Smooth muscle cell (in vitro differentiated cells): ENCODE results near the gene SCAMP5. TPM values are rescaled to one million over a fixed set of nuclear protein-coding genes. Genes with fewer than 3 reads are reported as not detected.

Experiments
- DNase-seq: peaks from one replicate; lab custom pipeline; 2025; ENCODE audit not compliant: unreplicated experiment; lab: John Stamatoyannopoulos, UW
- H2AFZ ChIP-seq: fragments of 200-600 bp; sonication (generic); 2 replicates; pipeline ENCODE4 v1.6.0; 2016; ENCODE audit warnings: antibody characterized with exemption, low read depth, mild to moderate bottlenecking
- H3F3A ChIP-seq: fragments of 200-600 bp; sonication (generic); 2 replicates; pipeline ENCODE4 v1.6.0; 2017; ENCODE audit warnings: antibody characterized with exemption, low read depth
- H3K27ac ChIP-seq: fragments of 200-600 bp; sonication (generic); 2 replicates; pipeline ENCODE4 v1.5.1; 2016; ENCODE audit warnings: low read depth, mild to moderate bottlenecking
- H3K27me3 ChIP-seq: fragments of 200-600 bp; sonication (generic); 2 replicates; pipeline ENCODE4 v1.6.1; 2016; ENCODE audit warnings: low read depth, mild to moderate bottlenecking
- H3K36me3 ChIP-seq: fragments of 200-600 bp; sonication (generic); 2 replicates; pipeline ENCODE4 v1.5.1; 2016; ENCODE audit warnings: low read depth
- H3K4me1 ChIP-seq: fragments of 200-600 bp; sonication (generic); 2 replicates; pipeline ENCODE4 v1.5.1; 2016; ENCODE audit warnings: low read depth
- H3K4me2 ChIP-seq: fragments of 200-600 bp; sonication (generic); 2 replicates; pipeline ENCODE4 v1.6.0; 2016; ENCODE audit warnings: mild to moderate bottlenecking
- H3K4me3 ChIP-seq: fragments of 200-600 bp; sonication (generic); 2 replicates; pipeline ENCODE4 v1.5.1; 2016; ENCODE audit warnings: mild to moderate bottlenecking
- H3K79me2 ChIP-seq: fragments of 200-600 bp; sonication (generic); 2 replicates; pipeline ENCODE4 v1.6.0; 2016; ENCODE audit warnings: low read depth, mild to moderate bottlenecking
- H3K9ac ChIP-seq: fragments of 200-600 bp; sonication (generic); 2 replicates; pipeline ENCODE4 v1.6.0; 2016; ENCODE audit warnings: low read depth
- H3K9me3 ChIP-seq: fragments of 200-600 bp; sonication (generic); replicated peaks from 2 replicates; pipeline ENCODE4 v1.5.1; 2016; ENCODE audit warnings: low read depth
- H4K20me1 ChIP-seq: fragments of 200-600 bp; sonication (generic); 2 replicates; pipeline ENCODE4 v1.6.0; 2016; ENCODE audit warnings: low read depth
- CTCF ChIP-seq: fragments of 200-600 bp; sonication (generic); IDR thresholded peaks from 2 replicates; pipeline ENCODE4 v1.5.1; 2017; ENCODE audit warnings: borderline replicate concordance, mild to moderate bottlenecking, antibody characterized with exemption; ENCODE audit not compliant: insufficient read depth, poor library complexity, severe bottlenecking
- WGBS: methylation state at CpG from one replicate; pipeline ENCODE4 v1.1.7; 2016; ENCODE audit warnings: low lambda C conversion rate; 5-methylcytosine and 5-hydroxymethylcytosine counted together
- polyA plus RNA-seq: library from polyadenylated mRNA; unstranded; fragments of >200 nt; fragmentation: Nextera tagmentation; extraction: Ambion mirVana; gene quantifications from 2 replicates; pipeline ENCODE4 v1.2.1, GENCODE V29; 2016
- total RNA-seq: library from RNA; depleted of rRNA; stranded (reverse); fragments of >200 nt; gene quantifications from 2 replicates; pipeline ENCODE4 v1.2.3, GENCODE V29; 2014

The SCAMP5 gene
- total and polyA plus RNA-seq, 2 experiments from 2014 or later, result 6.6 to 18.1 TPM

- no peaks in the 10 kb centered on the region for H3K36me3 ChIP-seq
- WGBS, result 79% methylated on average over 3 of the region's 3 CpGs
- peaks cover 13% of the 10 kb centered on the region for H3K4me1 ChIP-seq
- no peak for DNase-seq
- H3K4me2 ChIP-seq, result no peak overlapping the region
- H3K4me3 ChIP-seq, result no peak overlapping the region
- no peak for TF ChIP-seq CTCF
- H3K27me3 ChIP-seq, result peaks cover 6% of the 10 kb centered on the region
- no peaks in the 10 kb centered on the region for H4K20me1 ChIP-seq
- H3K9ac ChIP-seq, result no peak overlapping the region
- H2AFZ ChIP-seq, result no peak overlapping the region
- peaks cover 7% of the 10 kb centered on the region for H3F3A ChIP-seq
- no peaks in the 10 kb centered on the region for H3K9me3 ChIP-seq
- H3K27ac ChIP-seq, result no peak overlapping the region
- H3K79me2 ChIP-seq, result no peaks in the 10 kb centered on the region
Observed at GRCh38 chr15:74960995-74961588, 34.3 kb upstream of the SCAMP5 start.

- WGBS, result 95% methylated on average over 5 of the region's 5 CpGs
Observed at GRCh38 chr15:74961616-74962015, 33.7 kb upstream of the SCAMP5 start.

GRCh38 chr15:74962219-74962618, 33.1 kb upstream of the SCAMP5 start:
- 75% methylated on average over 8 of the region's 8 CpGs for WGBS
- Histone ChIP-seq H4K20me1 (no peaks in the 10 kb centered on the region), H3K36me3 (no peaks in the 10 kb centered on the region), H3K4me2 (no peak overlapping the region), H3K4me1 (peaks cover 13% of the 10 kb centered on the region), H3K9me3 (no peaks in the 10 kb centered on the region), H3K9ac (no peak overlapping the region), H3K27me3 (peaks cover 6% of the 10 kb centered on the region), H3F3A (peaks cover 7% of the 10 kb centered on the region), H3K27ac (no peak overlapping the region), H3K79me2 (no peaks in the 10 kb centered on the region), H3K4me3 (no peak overlapping the region), H2AFZ (no peak overlapping the region)
- no peak for TF ChIP-seq CTCF
- DNase-seq, result no peak

More at GRCh38 chr15:74961616-74962015, 33.7 kb upstream of the SCAMP5 start:
- Histone ChIP-seq H3K9me3 (no peaks in the 10 kb centered on the region), H3K79me2 (no peaks in the 10 kb centered on the region), H2AFZ (no peak overlapping the region), H3K27ac (no peak overlapping the region), H3K36me3 (no peaks in the 10 kb centered on the region), H3K4me1 (peaks cover 13% of the 10 kb centered on the region), H3K9ac (no peak overlapping the region), H3K4me3 (no peak overlapping the region), H3K4me2 (no peak overlapping the region), H3F3A (peaks cover 7% of the 10 kb centered on the region), H3K27me3 (peaks cover 6% of the 10 kb centered on the region), H4K20me1 (no peaks in the 10 kb centered on the region)
- TF ChIP-seq CTCF, result no peak
- no peak for DNase-seq

DNA sequence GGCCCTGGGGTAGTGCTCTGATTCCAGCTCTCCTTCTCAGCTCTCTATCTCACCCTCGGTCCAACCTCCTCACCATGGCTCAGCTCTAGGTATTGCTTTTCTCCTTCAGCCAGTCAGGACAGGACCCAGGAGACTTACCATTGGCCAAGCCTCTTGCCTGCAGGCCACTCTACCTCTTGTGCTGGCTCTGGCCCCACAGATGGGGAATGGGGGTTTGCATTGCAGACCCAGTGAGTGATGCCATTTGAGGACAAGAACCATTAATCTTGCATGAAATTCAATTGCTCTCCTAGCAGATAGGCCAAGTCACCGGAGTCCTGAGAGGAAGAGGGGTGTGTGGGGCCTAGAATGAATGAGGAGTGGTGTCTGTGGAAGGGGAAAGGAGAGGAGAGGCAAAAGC, 32.7 kb upstream of the SCAMP5 start:
- WGBS, result 62% methylated on average over 2 of the region's 2 CpGs
- DNase-seq, result no peak
- H3K27me3 ChIP-seq, result peaks cover 6% of the 10 kb centered on the region
- H4K20me1 ChIP-seq, result no peaks in the 10 kb centered on the region
- no peak overlapping the region for H3K9ac ChIP-seq
- no peak overlapping the region for H2AFZ ChIP-seq
- H3K9me3 ChIP-seq, result no peaks in the 10 kb centered on the region
- H3K36me3 ChIP-seq, result no peaks in the 10 kb centered on the region
- no peak overlapping the region for H3K4me3 ChIP-seq
- H3K4me2 ChIP-seq, result no peak overlapping the region
- H3K4me1 ChIP-seq, result peaks cover 13% of the 10 kb centered on the region
- no peak overlapping the region for H3K27ac ChIP-seq
- H3K79me2 ChIP-seq, result no peaks in the 10 kb centered on the region
- H3F3A ChIP-seq, result peaks cover 2% of the 10 kb centered on the region
- TF ChIP-seq CTCF, result no peak
